ENCODE data around the gene APBA2.

APBA2 gene

DNA sequence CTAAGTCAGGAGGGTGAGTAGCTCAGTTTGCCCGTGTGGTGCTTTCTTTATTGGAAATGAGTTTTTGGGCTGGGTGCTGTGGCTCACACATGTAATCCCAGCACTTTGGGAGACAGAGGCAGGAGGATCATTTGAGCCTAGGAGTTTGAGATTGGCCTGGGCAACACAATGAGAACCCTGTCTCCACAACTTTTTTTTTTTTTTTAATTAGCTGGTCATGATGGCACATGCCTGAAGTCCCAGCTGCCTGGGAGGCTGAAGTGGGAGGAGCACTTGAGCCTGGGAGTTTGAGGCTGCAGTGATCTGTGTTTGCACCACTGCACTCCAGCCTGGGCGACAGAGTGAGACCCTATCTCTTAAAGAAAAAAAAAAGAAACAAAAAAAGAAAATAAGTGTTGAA is 208.9 kb downstream of the APBA2 start:
- TF ChIP-seq, protein P1, sequence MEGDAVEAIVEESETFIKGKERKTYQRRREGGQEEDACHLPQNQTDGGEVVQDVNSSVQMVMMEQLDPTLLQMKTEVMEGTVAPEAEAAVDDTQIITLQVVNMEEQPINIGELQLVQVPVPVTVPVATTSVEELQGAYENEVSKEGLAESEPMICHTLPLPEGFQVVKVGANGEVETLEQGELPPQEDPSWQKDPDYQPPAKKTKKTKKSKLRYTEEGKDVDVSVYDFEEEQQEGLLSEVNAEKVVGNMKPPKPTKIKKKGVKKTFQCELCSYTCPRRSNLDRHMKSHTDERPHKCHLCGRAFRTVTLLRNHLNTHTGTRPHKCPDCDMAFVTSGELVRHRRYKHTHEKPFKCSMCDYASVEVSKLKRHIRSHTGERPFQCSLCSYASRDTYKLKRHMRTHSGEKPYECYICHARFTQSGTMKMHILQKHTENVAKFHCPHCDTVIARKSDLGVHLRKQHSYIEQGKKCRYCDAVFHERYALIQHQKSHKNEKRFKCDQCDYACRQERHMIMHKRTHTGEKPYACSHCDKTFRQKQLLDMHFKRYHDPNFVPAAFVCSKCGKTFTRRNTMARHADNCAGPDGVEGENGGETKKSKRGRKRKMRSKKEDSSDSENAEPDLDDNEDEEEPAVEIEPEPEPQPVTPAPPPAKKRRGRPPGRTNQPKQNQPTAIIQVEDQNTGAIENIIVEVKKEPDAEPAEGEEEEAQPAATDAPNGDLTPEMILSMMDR (IDR thresholded peaks at IDR 0.05; ENCODE audit: low read depth, low read length) = no peak
- TF ChIP-seq POLR2A (IDR thresholded peaks at IDR 0.05; ENCODE audit: extremely low read depth, insufficient read length) (no peak), MYC (IDR thresholded peaks at IDR 0.05; ENCODE audit: low read depth, low read length) (no peak)
- TF ChIP-seq, protein P2, sequence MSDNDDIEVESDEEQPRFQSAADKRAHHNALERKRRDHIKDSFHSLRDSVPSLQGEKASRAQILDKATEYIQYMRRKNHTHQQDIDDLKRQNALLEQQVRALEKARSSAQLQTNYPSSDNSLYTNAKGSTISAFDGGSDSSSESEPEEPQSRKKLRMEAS (IDR thresholded peaks at IDR 0.05; ENCODE audit: low read depth, low read length) = no peak
- H3K4me3 ChIP-seq (ENCODE audit: low read depth, low read length) = no peak overlapping the region
- DNase-seq (ENCODE audit: low read depth) = no peak

DNA sequence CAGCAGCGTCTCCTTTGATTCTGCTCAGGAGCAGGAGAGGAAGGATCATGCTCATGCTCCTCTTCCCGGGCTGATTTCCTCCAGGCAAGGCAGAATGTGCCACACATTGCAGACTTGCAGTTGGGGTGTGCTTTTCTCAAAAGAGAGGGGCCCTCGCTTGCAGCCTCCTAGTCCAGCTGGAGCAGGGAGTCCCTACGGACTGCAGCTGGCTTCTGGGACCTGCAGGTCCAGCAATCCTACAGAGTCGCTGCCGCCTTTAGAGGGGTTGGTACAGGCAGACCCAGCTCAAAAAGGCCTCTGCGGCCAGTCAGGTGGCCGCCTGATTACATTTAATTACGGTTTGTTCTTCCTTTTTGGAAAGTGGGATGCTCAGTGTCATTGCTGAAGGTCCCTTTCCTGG is 210.0 kb downstream of the APBA2 start:
- no peak for DNase-seq (ENCODE audit: low read depth)
- TF ChIP-seq, protein P1 (IDR thresholded peaks at IDR 0.05; ENCODE audit: low read depth, low read length) = no peak
- no peak for TF ChIP-seq MYC (IDR thresholded peaks at IDR 0.05; ENCODE audit: low read depth, low read length)
- TF ChIP-seq, protein P2 (IDR thresholded peaks at IDR 0.05; ENCODE audit: low read depth, low read length) = no peak
- TF ChIP-seq POLR2A (IDR thresholded peaks at IDR 0.05; ENCODE audit: extremely low read depth, insufficient read length) = no peak
- H3K4me3 ChIP-seq (ENCODE audit: low read depth, low read length) = no peak overlapping the region

DNA sequence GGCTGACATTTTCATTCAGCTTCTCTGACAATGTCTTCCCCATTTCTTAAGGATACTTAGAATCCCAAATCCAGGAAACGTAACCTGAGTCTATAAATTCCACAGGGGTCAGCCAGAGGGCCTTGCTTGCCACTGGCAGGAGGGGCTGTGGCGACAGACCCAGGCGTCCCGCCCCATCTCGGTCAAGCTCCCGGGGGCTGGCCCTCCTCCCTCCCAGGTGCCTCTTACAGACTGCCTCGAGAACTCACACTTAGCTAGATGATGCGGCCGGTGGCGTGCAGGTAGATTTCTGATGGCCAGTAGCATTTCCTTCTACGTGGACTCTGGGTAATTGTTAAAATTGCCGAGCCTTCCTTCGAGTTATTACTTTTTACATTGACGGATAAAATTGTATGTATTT is 211.4 kb downstream of the APBA2 start:
- H3K4me3 ChIP-seq (ENCODE audit: low read depth, low read length) = no peak overlapping the region
- TF ChIP-seq POLR2A (IDR thresholded peaks at IDR 0.05; ENCODE audit: extremely low read depth, insufficient read length) (no peak), MYC (IDR thresholded peaks at IDR 0.05; ENCODE audit: low read depth, low read length) (no peak)
- TF ChIP-seq, protein P2 (IDR thresholded peaks at IDR 0.05; ENCODE audit: low read depth, low read length) = no peak
- TF ChIP-seq, protein P1 (IDR thresholded peaks at IDR 0.05; ENCODE audit: low read depth, low read length) = no peak
- no peak for DNase-seq (ENCODE audit: low read depth)

DNA sequence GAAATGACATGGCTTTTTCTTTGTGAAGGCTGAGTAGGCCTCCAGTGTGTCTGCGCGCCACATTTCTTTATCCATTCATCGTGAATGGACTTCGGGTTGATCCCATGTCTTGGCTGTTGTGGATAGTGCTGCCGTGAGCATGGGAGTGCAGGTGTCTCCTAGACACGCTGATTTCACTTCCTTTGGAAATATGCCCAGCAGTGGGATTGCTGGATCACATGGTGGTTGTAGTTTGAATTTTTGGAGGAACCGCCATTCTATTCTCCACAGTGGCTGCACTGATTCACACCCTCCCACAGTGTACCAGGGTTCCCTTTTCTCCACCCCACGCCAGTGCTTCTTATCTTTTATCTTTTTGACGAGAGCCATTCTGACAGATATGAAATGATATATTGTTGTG is 212.2 kb downstream of the APBA2 start:
- no peak overlapping the region for H3K4me3 ChIP-seq (ENCODE audit: low read depth, low read length)
- TF ChIP-seq POLR2A (IDR thresholded peaks at IDR 0.05; ENCODE audit: extremely low read depth, insufficient read length) (no peak), MYC (IDR thresholded peaks at IDR 0.05; ENCODE audit: low read depth, low read length) (no peak)
- TF ChIP-seq, protein P2 (IDR thresholded peaks at IDR 0.05; ENCODE audit: low read depth, low read length) = no peak
- TF ChIP-seq, protein P1 (IDR thresholded peaks at IDR 0.05; ENCODE audit: low read depth, low read length) = no peak
- DNase-seq (ENCODE audit: low read depth) = no peak

DNA sequence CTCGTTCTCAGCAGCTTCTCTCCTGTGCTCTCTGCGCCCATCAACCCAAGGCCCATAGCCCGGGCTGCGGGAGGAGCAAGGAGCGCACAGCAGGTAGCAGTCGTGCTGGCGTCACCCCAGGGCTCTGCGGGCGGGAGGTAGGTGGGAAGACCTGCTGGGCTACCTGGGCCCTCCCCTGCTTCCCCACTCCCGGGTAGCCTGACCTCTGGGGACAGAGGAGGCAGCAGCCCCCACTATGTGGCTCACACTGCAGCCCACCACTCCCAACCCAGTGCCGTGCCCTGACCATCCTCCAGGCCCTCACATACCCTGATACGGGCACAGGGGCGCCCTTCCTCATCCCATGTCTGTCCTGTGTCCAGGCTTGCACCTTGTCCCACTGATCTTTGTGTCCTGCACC is 212.9 kb downstream of the APBA2 start:
- no peak for DNase-seq (ENCODE audit: low read depth)
- no peak overlapping the region for H3K4me3 ChIP-seq (ENCODE audit: low read depth, low read length)
- TF ChIP-seq MYC (IDR thresholded peaks at IDR 0.05; ENCODE audit: low read depth, low read length) = no peak
- TF ChIP-seq POLR2A (IDR thresholded peaks at IDR 0.05; ENCODE audit: extremely low read depth, insufficient read length) = no peak

DNA sequence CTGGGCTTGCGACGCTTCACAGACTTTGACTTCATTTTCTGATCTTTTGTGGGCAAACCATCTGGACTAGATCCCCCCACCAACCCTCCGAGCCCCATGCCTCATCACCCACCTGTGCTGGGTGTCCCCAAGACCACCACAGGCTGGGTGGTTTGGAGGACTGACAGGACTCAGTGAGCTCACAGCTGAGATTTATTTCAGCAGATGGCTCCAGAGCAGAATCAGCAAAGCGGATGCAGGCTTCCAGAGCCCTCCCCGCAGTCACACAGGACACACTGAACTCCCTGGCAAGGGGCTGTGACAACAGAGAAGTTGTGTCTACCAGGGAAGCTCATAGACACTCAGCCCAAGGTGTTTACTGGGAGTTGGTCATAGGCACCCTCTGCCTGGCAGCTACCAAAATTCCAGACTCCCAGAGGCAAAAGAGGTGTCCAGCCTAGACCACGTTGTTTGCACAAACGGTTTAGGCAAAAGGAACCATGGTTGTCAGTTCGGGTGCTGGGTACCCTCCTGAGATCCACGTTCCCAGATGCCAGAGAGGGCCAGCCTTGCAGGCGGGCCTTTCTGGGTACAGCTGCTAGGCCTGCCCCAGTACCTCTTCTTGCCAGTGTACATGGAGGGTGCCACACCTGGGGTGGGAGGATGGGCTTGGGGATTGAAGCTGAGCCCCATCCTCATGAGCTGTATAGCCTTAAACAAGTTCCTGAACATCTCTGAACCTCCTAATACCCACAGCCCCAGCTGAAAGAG is 213.5 kb downstream of the APBA2 start:
- DNase-seq (ENCODE audit: low read depth) = no peak
- TF ChIP-seq, protein P1 (IDR thresholded peaks at IDR 0.05; ENCODE audit: low read depth, low read length) = no peak
- TF ChIP-seq, protein P2 (IDR thresholded peaks at IDR 0.05; ENCODE audit: low read depth, low read length) = no peak
- no peak for TF ChIP-seq MYC (IDR thresholded peaks at IDR 0.05; ENCODE audit: low read depth, low read length)
- no peak for TF ChIP-seq POLR2A (IDR thresholded peaks at IDR 0.05; ENCODE audit: extremely low read depth, insufficient read length)
- H3K4me3 ChIP-seq (ENCODE audit: low read depth, low read length) = no peak overlapping the region

Measured in NB4 (cell line).